ENCODE results near the gene WDFY4. TPM values are rescaled to one million over a fixed set of nuclear protein-coding genes. Genes with fewer than 3 reads are reported as not detected.

The WDFY4 gene
- polyA plus RNA-seq, 4 donors = under 0.01 to 3.2 (median 0.88) TPM

DNA sequence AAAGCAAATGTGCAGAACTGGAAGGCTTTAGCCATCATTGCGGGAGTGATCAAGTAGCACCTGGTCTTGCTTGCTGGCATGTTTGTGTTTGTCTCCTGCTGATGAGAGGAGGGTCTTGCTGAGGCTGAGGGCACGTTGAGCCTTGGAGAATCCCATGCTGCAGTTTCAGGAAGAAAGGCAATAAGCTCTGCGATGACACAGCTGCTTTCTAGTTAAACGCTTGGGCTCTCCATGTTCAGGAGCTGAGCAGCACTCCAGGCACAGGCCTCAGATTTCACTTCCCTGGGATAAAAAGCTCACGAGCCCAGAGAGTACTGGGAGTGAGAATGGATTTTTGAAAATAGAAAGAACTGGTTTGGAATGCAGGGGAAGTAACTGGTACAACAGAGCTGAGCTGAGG, 154.2 kb downstream of the WDFY4 start:
- no peak for FAIRE-seq
- DNase-seq = no peak
- Histone ChIP-seq H3K27me3 (ENCODE audit: control insufficient read depth in 3 of 3, insufficient read depth in 3 of 3, low read length in 3 of 3) (no peaks in the 10 kb centered on the region), H3K9me3 (ENCODE audit: control insufficient read depth in 2 of 2, insufficient read depth in 1 of 2, low read depth in 1 of 2, low read length in 1 of 2) (no peaks in the 10 kb centered on the region), H3K4me3 (ENCODE audit: low read depth in 1 of 3, low read length in 3 of 3) (no peak overlapping the region), H3K4me1 (ENCODE audit: control insufficient read depth in 3 of 3, insufficient read depth in 2 of 3, low read depth in 1 of 3, low read length in 2 of 3) (no peaks in the 10 kb centered on the region), H3K27ac (ENCODE audit: low read depth in 1 of 3, low read length in 2 of 3) (no peak overlapping the region), H3K36me3 (ENCODE audit: control insufficient read depth in 3 of 3, insufficient read depth in 2 of 3, low read depth in 1 of 3, low read length in 3 of 3) (no peaks in the 10 kb centered on the region)
- WGBS, 3 donors = 41 to 61% (median 60%) methylated on average over 5 of the region's 5 CpGs

- H3K4me1 ChIP-seq (ENCODE audit: control insufficient read depth in 3 of 3, insufficient read depth in 2 of 3, low read depth in 1 of 3, low read length in 2 of 3) = no peaks in the 10 kb centered on the region
- H3K27me3 ChIP-seq (ENCODE audit: control insufficient read depth in 3 of 3, insufficient read depth in 3 of 3, low read length in 3 of 3) = no peaks in the 10 kb centered on the region
- no peak overlapping the region for H3K4me3 ChIP-seq (ENCODE audit: low read depth in 1 of 3, low read length in 3 of 3)
- H3K36me3 ChIP-seq (ENCODE audit: control insufficient read depth in 3 of 3, insufficient read depth in 2 of 3, low read depth in 1 of 3, low read length in 3 of 3) = no peaks in the 10 kb centered on the region
- 64 to 72% (median 71%) methylated on average over 10 of the region's 10 CpGs for WGBS, 3 donors
- no peak overlapping the region for H3K27ac ChIP-seq (ENCODE audit: low read depth in 1 of 3, low read length in 2 of 3)
- DNase-seq = no peak
- FAIRE-seq = no peak
- no peaks in the 10 kb centered on the region for H3K9me3 ChIP-seq (ENCODE audit: control insufficient read depth in 2 of 2, insufficient read depth in 1 of 2, low read depth in 1 of 2, low read length in 1 of 2)
Measured at GRCh38 chr10:48839809-48840679, 155.4 kb downstream of the WDFY4 start.

GRCh38 chr10:48842231-48842630, 157.6 kb downstream of the WDFY4 start:
- no peak overlapping the region for H3K27ac ChIP-seq (ENCODE audit: low read depth in 1 of 3, low read length in 2 of 3)
- H3K4me1 ChIP-seq (ENCODE audit: control insufficient read depth in 3 of 3, insufficient read depth in 2 of 3, low read depth in 1 of 3, low read length in 2 of 3) = no peaks in the 10 kb centered on the region
- WGBS, 3 donors = 89 to 94% (median 90%) methylated on average over 11 of the region's 11 CpGs
- FAIRE-seq (no peak), DNase-seq (no peak)
- H3K4me3 ChIP-seq (ENCODE audit: low read depth in 1 of 3, low read length in 3 of 3) = no peak overlapping the region
- H3K27me3 ChIP-seq (ENCODE audit: control insufficient read depth in 3 of 3, insufficient read depth in 3 of 3, low read length in 3 of 3) = no peaks in the 10 kb centered on the region
- H3K36me3 ChIP-seq (ENCODE audit: control insufficient read depth in 3 of 3, insufficient read depth in 2 of 3, low read depth in 1 of 3, low read length in 3 of 3) = no peaks in the 10 kb centered on the region
- no peaks in the 10 kb centered on the region for H3K9me3 ChIP-seq (ENCODE audit: control insufficient read depth in 2 of 2, insufficient read depth in 1 of 2, low read depth in 1 of 2, low read length in 1 of 2)

GRCh38 chr10:48843198-48843597, 158.5 kb downstream of the WDFY4 start:
- Histone ChIP-seq H3K4me3 (ENCODE audit: low read depth in 1 of 3, low read length in 3 of 3) (no peak overlapping the region), H3K9me3 (ENCODE audit: control insufficient read depth in 2 of 2, insufficient read depth in 1 of 2, low read depth in 1 of 2, low read length in 1 of 2) (no peaks in the 10 kb centered on the region), H3K36me3 (ENCODE audit: control insufficient read depth in 3 of 3, insufficient read depth in 2 of 3, low read depth in 1 of 3, low read length in 3 of 3) (no peaks in the 10 kb centered on the region), H3K4me1 (ENCODE audit: control insufficient read depth in 3 of 3, insufficient read depth in 2 of 3, low read depth in 1 of 3, low read length in 2 of 3) (no peaks in the 10 kb centered on the region), H3K27me3 (ENCODE audit: control insufficient read depth in 3 of 3, insufficient read depth in 3 of 3, low read length in 3 of 3) (no peaks in the 10 kb centered on the region), H3K27ac (ENCODE audit: low read depth in 1 of 3, low read length in 2 of 3) (no peak overlapping the region)
- no peak for FAIRE-seq
- DNase-seq = no peak

- Histone ChIP-seq H3K27me3 (ENCODE audit: control insufficient read depth in 3 of 3, insufficient read depth in 3 of 3, low read length in 3 of 3) (no peaks in the 10 kb centered on the region), H3K9me3 (ENCODE audit: control insufficient read depth in 2 of 2, insufficient read depth in 1 of 2, low read depth in 1 of 2, low read length in 1 of 2) (no peaks in the 10 kb centered on the region), H3K27ac (ENCODE audit: low read depth in 1 of 3, low read length in 2 of 3) (no peak overlapping the region), H3K4me3 (ENCODE audit: low read depth in 1 of 3, low read length in 3 of 3) (no peak overlapping the region), H3K4me1 (ENCODE audit: control insufficient read depth in 3 of 3, insufficient read depth in 2 of 3, low read depth in 1 of 3, low read length in 2 of 3) (no peaks in the 10 kb centered on the region), H3K36me3 (ENCODE audit: control insufficient read depth in 3 of 3, insufficient read depth in 2 of 3, low read depth in 1 of 3, low read length in 3 of 3) (no peaks in the 10 kb centered on the region)
- WGBS, 3 donors = 83 to 88% (median 83%) methylated on average over 3 of the region's 3 CpGs
- FAIRE-seq (no peak), DNase-seq (no peak)
Measured at GRCh38 chr10:48844616-48845015, 159.9 kb downstream of the WDFY4 start.

GRCh38 chr10:48845512-48845911, 160.8 kb downstream of the WDFY4 start:
- H3K27me3 ChIP-seq (ENCODE audit: control insufficient read depth in 3 of 3, insufficient read depth in 3 of 3, low read length in 3 of 3) = no peaks in the 10 kb centered on the region
- DNase-seq (no peak), FAIRE-seq (no peak)
- H3K9me3 ChIP-seq (ENCODE audit: control insufficient read depth in 2 of 2, insufficient read depth in 1 of 2, low read depth in 1 of 2, low read length in 1 of 2) = no peaks in the 10 kb centered on the region
- no peaks in the 10 kb centered on the region for H3K4me1 ChIP-seq (ENCODE audit: control insufficient read depth in 3 of 3, insufficient read depth in 2 of 3, low read depth in 1 of 3, low read length in 2 of 3)
- H3K4me3 ChIP-seq (ENCODE audit: low read depth in 1 of 3, low read length in 3 of 3) = no peak overlapping the region
- H3K36me3 ChIP-seq (ENCODE audit: control insufficient read depth in 3 of 3, insufficient read depth in 2 of 3, low read depth in 1 of 3, low read length in 3 of 3) = no peaks in the 10 kb centered on the region
- WGBS, 3 donors = 62 to 86% (median 63%) methylated on average over 2 of the region's 2 CpGs
- no peak overlapping the region for H3K27ac ChIP-seq (ENCODE audit: low read depth in 1 of 3, low read length in 2 of 3)

GRCh38 chr10:48847691-48848090, 163.0 kb downstream of the WDFY4 start:
- FAIRE-seq = no peak
- 89 to 93% (median 90%) methylated on average over 5 of the region's 5 CpGs for WGBS, 3 donors

GRCh38 chr10:48856855-48857254, 172.2 kb downstream of the WDFY4 start:
- Histone ChIP-seq H3K9me3 (ENCODE audit: control insufficient read depth in 2 of 2, insufficient read depth in 1 of 2, low read depth in 1 of 2, low read length in 1 of 2) (no peaks in the 10 kb centered on the region), H3K36me3 (ENCODE audit: control insufficient read depth in 3 of 3, insufficient read depth in 2 of 3, low read depth in 1 of 3, low read length in 3 of 3) (no peaks in the 10 kb centered on the region), H3K27me3 (ENCODE audit: control insufficient read depth in 3 of 3, insufficient read depth in 3 of 3, low read length in 3 of 3) (no peaks in the 10 kb centered on the region), H3K4me1 (ENCODE audit: control insufficient read depth in 3 of 3, insufficient read depth in 2 of 3, low read depth in 1 of 3, low read length in 2 of 3) (no peaks in the 10 kb centered on the region), H3K4me3 (ENCODE audit: low read depth in 1 of 3, low read length in 3 of 3) (no peak overlapping the region), H3K27ac (ENCODE audit: low read depth in 1 of 3, low read length in 2 of 3) (no peak overlapping the region)
- DNase-seq (no peak), FAIRE-seq (no peak)

More at GRCh38 chr10:48847691-48848090, 163.0 kb downstream of the WDFY4 start:
- Histone ChIP-seq H3K9me3 (ENCODE audit: control insufficient read depth in 2 of 2, insufficient read depth in 1 of 2, low read depth in 1 of 2, low read length in 1 of 2) (no peaks in the 10 kb centered on the region), H3K27ac (ENCODE audit: low read depth in 1 of 3, low read length in 2 of 3) (no peak overlapping the region), H3K4me3 (ENCODE audit: low read depth in 1 of 3, low read length in 3 of 3) (no peak overlapping the region), H3K36me3 (ENCODE audit: control insufficient read depth in 3 of 3, insufficient read depth in 2 of 3, low read depth in 1 of 3, low read length in 3 of 3) (no peaks in the 10 kb centered on the region), H3K4me1 (ENCODE audit: control insufficient read depth in 3 of 3, insufficient read depth in 2 of 3, low read depth in 1 of 3, low read length in 2 of 3) (no peaks in the 10 kb centered on the region), H3K27me3 (ENCODE audit: control insufficient read depth in 3 of 3, insufficient read depth in 3 of 3, low read length in 3 of 3) (no peaks in the 10 kb centered on the region)
- DNase-seq = no peak

- DNase-seq (no peak), FAIRE-seq (no peak)
- Histone ChIP-seq H3K9me3 (ENCODE audit: control insufficient read depth in 2 of 2, insufficient read depth in 1 of 2, low read depth in 1 of 2, low read length in 1 of 2) (no peaks in the 10 kb centered on the region), H3K27ac (ENCODE audit: low read depth in 1 of 3, low read length in 2 of 3) (no peak overlapping the region), H3K4me3 (ENCODE audit: low read depth in 1 of 3, low read length in 3 of 3) (no peak overlapping the region), H3K36me3 (ENCODE audit: control insufficient read depth in 3 of 3, insufficient read depth in 2 of 3, low read depth in 1 of 3, low read length in 3 of 3) (no peaks in the 10 kb centered on the region), H3K27me3 (ENCODE audit: control insufficient read depth in 3 of 3, insufficient read depth in 3 of 3, low read length in 3 of 3) (no peaks in the 10 kb centered on the region), H3K4me1 (ENCODE audit: control insufficient read depth in 3 of 3, insufficient read depth in 2 of 3, low read depth in 1 of 3, low read length in 2 of 3) (no peaks in the 10 kb centered on the region)
- WGBS, 3 donors = 63 to 88% (median 84%) methylated on average over 1 of the region's 1 CpG
Measured at GRCh38 chr10:48872234-48872633, 187.6 kb downstream of the WDFY4 start.
